Mucosa of descending colon (tissue), 3 donors: ENCODE results near the gene SFTPA2. TPM values are rescaled to one million over a fixed set of nuclear protein-coding genes. Genes with fewer than 3 reads are reported as not detected.
"Not testable (repeated sequence)": the region's sequence is repeated elsewhere in the genome, so short reads cannot be mapped to it uniquely, and the experiment has no call there.

ENCODE experiments used
- ATAC-seq: fragments of 200-7000 bp; cut with Tn5 transposase; one replicate; pipeline ENCODE4 v1.9.1; 2020; ENCODE audit warnings: mild to moderate bottlenecking, moderate library complexity
- DNase-seq, 3 donors: peaks; one replicate each; pipeline ENCODE4 v3.0.0-alpha.2; 2020
- H3K36me3 ChIP-seq: fragments of 200-600 bp; one replicate; pipeline ENCODE4 v1.8.0; 2021; ENCODE audit warnings: low read depth, mild to moderate bottlenecking
- H3K4me1 ChIP-seq: fragments of 200-600 bp; one replicate; pipeline ENCODE4 v1.8.0; 2021; ENCODE audit warnings: low read depth, mild to moderate bottlenecking
- H3K4me3 ChIP-seq: fragments of 200-600 bp; one replicate; pipeline ENCODE4 v1.8.0; 2021; ENCODE audit warnings: mild to moderate bottlenecking
- H3K9me3 ChIP-seq: fragments of 200-600 bp; one replicate; pipeline ENCODE4 v1.8.0; 2021; ENCODE audit warnings: mild to moderate bottlenecking
- CTCF ChIP-seq: fragments of 200-600 bp; IDR thresholded peaks from one replicate; pipeline ENCODE4 v1.8.0; 2022; ENCODE audit warnings: antibody characterized with exemption, mild to moderate bottlenecking
- intact Hi-C, 2 donors: fragments of 100-400 bp; cut with DNase I in 1 of 2; cut with micrococcal nuclease in 1 of 2; formaldehyde crosslinking; loops; one replicate each; pipeline versions ENCODE4 v1.11.0 to v1.11.1; 2022; cut with DNase I, micrococcal nuclease
- total RNA-seq, 3 donors: library from RNA; stranded (reverse); fragmentation: NEBNext Ultra II Directional in 2 of 3; extraction: Animal tissue kit (Norgen Biotek cat#: 25700) in 2 of 3; gene quantifications; one replicate each; pipeline versions ENCODE4 v1.2.1 to v1.2.4, GENCODE V29; 2021 to 2023
- donor health status: DM: no; HTN: no; CAD: no; lungs with moderate emphysema.
- donor health status: DM: no; HTN: no; CAD: no.
- donor health status: DM: no; HTN: yes; CAD: no.

Gene SFTPA2
- total RNA-seq, 3 donors from 2014 or later: 1.0 to 8.2 (median 2.8) TPM

GRCh38 chr10:79563426-79563825, 3.2 kb upstream of the SFTPA2 start:
- Histone ChIP-seq H3K4me3 (no peak overlapping the region), H3K36me3 (no peaks in the 10 kb centered on the region), H3K9me3 (no peaks in the 10 kb centered on the region), H3K4me1 (peaks cover 4% of the 10 kb centered on the region)
- ATAC-seq (no peak), DNase-seq (peak in 1 of 3 donors; percentile 17)
- TF ChIP-seq CTCF: no peak
- intact Hi-C loops: no loop called here

GRCh38 chr10:79562135-79562756, 2.0 kb upstream of the SFTPA2 start:
- TF ChIP-seq CTCF: peak; percentile 80
- Histone ChIP-seq H3K4me3 (no peak overlapping the region), H3K4me1 (peaks cover 4% of the 10 kb centered on the region), H3K9me3 (no peaks in the 10 kb centered on the region), H3K36me3 (no peaks in the 10 kb centered on the region)
- peak; percentile 75 for ATAC-seq
- peak; percentile 73 to 83 (median 79) for DNase-seq
- intact Hi-C loops: no loop called here

DNA sequence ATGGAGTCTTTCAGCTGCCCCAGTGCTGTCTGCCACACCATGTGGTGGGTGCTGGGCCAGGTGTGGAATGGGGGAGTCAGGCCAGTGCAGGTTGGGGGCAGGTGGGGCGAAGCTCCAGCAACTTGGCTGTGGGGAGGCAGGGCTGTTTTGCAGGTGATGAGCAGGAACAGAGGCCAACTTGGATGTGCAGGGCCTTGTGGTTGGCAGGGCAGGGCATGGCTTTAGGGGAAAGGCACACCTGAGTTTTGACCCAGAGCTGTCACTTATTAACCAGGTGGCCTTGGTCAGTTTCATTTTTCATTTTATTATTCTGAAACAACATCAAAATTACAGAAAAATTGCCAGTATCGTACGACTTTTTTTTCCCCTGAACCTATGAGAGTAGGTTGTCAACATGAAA, 1.1 kb upstream of the SFTPA2 start:
- TF ChIP-seq CTCF: no peak
- no peaks in the 10 kb centered on the region for H3K9me3 ChIP-seq
- ATAC-seq (peak; percentile 76), DNase-seq (peak in 2 of 3 donors; percentile 42 to 51)
- no peaks in the 10 kb centered on the region for H3K36me3 ChIP-seq
- intact Hi-C loops: no loop called here
- H3K4me1 ChIP-seq: peaks cover 4% of the 10 kb centered on the region
- no peak overlapping the region for H3K4me3 ChIP-seq

- ATAC-seq: peak; percentile 71
- no peak for TF ChIP-seq CTCF
- intact Hi-C loops: no loop called here
- Histone ChIP-seq H3K9me3 (no peaks in the 10 kb centered on the region), H3K36me3 (no peaks in the 10 kb centered on the region), H3K4me1 (peaks cover 4% of the 10 kb centered on the region), H3K4me3 (no peak overlapping the region)
- no peak for DNase-seq
Observed at GRCh38 chr10:79559726-79560125, 481 bp downstream of the SFTPA2 start.

DNA sequence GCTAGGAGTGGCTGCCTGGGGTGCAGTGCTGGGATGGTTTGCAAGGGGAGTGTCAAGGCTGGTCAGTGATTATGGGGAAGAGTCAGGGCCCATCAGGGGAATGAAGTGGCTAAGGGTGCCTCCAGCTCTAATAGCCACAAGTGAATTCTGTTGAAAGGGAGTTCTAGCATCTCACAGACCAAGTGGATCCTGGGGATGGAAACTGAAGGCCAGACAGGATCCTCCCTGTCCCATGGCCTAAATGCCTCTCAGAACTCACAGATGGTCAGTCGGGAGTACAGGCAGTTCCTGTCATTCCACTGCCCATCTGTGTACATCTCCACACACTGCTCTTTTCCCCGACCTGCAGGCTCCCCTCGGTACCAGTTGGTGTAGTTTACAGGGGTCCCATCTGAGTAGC, 3.2 kb downstream of the SFTPA2 start:
- intact Hi-C loops, H3K36me3 ChIP-seq, DNase-seq, H3K4me1 ChIP-seq, ATAC-seq, H3K4me3 ChIP-seq, H3K9me3 ChIP-seq: not testable (repeated sequence)

GRCh38 chr10:79555354-79556309, 4.6 kb downstream of the SFTPA2 start:
- no peaks in the 10 kb centered on the region for H3K36me3 ChIP-seq
- no peak for TF ChIP-seq CTCF
- H3K4me3 ChIP-seq: no peak overlapping the region
- no peak for ATAC-seq
- DNase-seq: no peak
- H3K4me1 ChIP-seq: no peaks in the 10 kb centered on the region
- intact Hi-C loops: no loop called here
- no peaks in the 10 kb centered on the region for H3K9me3 ChIP-seq
